GM18498 (cell line): ENCODE data around the gene LDB3.

Experiments used
- ATAC-seq: cut with Tn5 transposase; IDR thresholded peaks from one replicate; pipeline ENCODE4 v1.9.1; 2021; ENCODE audit warnings: mild to moderate bottlenecking, moderate library complexity; ENCODE audit not compliant: unreplicated experiment

LDB3 gene

GRCh38 chr10:86663576-86664339, 4.6 kb upstream of the LDB3 start:
- ATAC-seq, result no peak

DNA sequence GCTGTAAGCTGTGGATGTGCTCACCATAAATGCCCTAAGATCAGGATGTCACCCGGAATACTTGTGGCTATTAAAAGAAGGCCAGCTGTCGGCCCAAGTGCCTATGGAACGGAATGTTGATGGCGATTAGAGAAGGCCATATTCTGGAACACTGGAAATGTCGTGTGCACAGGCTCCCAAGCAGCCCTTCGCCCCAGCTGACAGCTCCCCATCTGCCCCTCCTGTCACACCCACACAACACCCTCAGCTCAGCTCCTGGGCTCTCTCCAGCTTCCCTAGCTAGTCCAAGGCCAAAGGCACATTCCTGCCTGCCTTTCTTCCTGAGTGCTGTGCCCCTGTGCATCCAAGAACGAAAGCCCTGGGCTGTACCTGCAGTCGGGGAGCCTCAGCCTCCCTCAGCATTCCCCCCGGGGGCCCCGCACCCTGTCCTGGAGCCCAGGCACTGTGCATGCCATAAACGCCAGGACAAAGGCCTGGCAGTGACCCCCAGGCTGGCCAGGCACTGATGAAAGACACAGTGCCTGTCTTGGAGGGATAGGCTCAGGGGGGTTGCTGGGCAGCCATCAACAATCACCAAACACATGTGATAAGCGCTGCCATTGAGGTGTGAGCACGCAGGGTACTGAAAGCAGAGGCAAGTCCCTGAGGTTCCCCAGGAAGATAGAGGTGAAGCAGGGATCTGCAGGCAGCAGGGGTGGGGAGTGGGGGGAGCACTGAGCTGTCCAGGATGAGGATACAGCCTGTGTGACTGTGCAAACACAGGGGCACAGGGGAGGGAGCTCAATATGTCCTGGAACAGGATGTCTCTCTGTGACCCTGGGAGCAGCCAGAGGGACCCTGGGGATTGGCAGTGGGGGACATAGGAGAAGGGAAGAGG, 3.7 kb upstream of the LDB3 start:
- no peak for ATAC-seq

GRCh38 chr10:86665218-86665607, 3.1 kb upstream of the LDB3 start:
- no peak for ATAC-seq

- no peak for ATAC-seq
Measured at GRCh38 chr10:86665868-86666267, 2.4 kb upstream of the LDB3 start.

GRCh38 chr10:86666538-86666937, 1.8 kb upstream of the LDB3 start:
- no peak for ATAC-seq

- no peak for ATAC-seq
Measured at GRCh38 chr10:86667421-86668181, 710 bp upstream of the LDB3 start.

DNA sequence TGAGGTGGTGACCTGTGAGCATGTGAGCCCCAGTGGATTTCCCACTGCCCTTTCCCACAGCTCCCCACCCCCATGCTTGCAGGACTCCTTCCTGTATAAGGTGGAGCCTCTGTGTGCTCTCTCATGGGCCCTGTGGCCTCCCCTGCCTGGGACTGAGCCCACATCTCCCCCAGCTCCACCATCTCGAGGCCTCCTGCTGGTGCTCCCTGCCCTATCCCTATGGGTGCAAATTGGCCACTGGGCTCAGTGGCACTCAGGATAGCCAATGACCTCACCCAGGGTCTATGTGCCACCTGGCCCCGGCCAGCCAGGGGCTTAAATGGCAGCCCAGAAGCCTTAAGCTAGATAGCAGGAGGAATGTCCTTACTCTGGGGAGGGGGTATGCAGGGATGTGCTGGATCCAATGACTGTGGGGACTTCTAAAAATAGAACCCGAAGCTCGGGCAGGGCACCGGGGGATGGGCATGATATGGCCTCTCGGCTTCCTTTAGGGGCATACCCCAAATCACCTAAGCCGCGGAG, 2.0 kb downstream of the LDB3 start:
- ATAC-seq, result no peak

DNA sequence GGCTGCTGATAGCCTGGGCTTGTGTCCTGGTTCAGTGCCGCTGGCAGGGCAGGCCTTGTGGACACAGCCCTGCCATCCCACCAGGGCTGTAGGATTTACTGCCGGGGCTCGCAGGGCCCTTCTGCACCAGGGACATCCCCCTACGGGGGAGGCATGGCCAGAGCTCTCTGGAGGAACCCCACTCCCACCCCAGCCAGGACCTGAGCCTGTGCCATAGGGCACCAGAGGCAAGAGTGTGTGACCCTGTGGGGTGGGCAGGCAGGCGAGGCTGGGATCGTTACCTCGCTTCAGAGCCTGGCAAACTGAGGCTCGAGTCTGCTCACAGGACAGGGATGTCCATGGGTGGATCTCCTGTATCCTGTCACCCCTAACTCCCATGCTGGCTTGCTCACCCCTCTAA, 2.6 kb downstream of the LDB3 start:
- no peak for ATAC-seq

GRCh38 chr10:86671419-86671818, 3.1 kb downstream of the LDB3 start:
- ATAC-seq, result no peak

DNA sequence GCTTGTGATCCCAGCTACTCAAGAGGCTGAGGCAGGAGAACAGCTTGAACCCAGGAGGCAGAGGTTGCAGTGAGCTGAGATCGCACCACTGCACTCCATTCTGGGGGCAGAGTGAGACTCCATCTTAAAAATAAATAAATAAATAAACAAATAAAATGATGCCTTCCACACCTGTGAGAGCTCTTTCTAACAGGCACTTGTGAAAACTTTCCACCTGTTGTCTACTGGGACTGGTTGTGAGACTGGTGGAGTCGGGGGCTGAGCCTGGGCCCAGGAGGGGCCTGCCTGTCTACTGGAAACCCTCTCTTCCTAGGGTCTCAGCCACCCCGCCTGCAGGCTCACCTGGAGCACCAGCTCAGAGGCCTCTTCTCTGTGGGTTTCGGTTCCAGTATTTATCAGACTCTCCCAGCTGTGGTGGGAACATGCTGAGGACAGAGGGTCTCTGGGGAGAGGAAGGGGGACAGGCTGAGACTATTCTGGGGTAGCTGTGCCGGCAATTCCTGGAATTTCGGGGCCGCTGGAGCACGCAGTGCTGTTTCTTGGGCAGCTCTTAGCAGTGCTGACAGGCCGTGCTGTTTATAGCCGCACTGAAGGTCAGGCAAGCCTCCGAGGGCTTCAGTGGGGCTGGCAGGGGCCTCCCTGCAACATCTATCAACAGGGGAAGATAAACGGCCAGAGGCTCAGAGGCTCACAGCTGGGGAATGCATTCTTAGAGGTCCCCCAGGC, 3.8 kb downstream of the LDB3 start:
- ATAC-seq, result no peak

- ATAC-seq, result no peak
Measured at GRCh38 chr10:86673216-86673826, 5.0 kb downstream of the LDB3 start.

DNA sequence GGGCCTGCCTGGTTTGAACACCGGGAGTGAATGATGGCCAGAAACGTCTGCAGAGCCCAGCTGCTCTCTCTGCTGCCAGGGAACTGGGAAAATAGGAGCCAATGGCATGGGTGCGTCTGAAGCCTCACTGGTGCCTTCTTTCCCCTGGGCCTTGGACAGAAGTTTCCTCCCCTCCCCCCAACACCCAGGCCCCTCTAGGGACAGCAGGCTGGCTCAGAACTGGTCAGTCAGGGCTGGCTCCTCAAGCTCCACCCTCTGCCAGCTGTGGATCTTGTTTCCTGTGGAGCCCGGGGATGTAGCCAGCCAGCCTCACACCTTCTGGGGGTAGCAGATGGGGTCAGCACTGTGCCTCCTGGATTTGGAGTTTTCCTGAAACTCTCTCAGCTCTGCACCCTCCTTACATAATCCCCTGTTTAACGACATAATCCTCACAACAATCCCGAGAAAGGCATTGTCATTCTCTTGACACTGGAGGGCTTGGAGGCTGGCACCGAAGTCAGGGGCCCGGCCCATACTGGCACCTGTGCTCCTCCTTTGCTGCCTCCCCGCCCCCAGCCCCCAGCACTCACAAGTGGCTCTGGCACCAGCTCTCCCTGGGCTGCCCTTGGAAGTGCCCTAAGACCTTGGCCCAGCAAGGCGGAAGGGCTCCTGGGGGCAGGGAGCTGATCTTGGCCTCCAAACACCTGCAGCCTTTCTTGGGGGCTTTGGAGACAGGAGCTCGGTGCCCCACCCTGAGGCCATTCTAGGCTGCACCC, 5.7 kb downstream of the LDB3 start:
- no peak for ATAC-seq

DNA sequence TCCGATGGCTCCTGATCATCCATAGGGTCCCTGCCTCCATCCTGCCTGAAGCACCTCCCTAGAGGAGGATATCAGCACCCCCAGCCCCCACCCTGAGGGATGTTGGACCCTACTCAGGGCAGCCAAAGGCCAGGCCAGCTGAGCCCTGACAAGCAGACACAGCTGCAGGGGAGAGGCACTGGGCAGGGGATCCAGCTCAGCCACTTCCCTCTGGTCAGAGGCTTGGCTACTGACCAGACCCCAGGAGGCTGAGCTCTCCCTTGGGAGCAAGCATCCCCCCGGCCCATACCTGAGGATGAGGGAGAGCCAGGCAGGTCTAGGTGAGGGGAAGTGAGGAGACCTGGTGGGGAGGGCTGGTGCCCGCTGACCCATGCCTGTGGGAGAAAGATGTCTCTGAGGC, 6.6 kb downstream of the LDB3 start:
- ATAC-seq, result no peak

DNA sequence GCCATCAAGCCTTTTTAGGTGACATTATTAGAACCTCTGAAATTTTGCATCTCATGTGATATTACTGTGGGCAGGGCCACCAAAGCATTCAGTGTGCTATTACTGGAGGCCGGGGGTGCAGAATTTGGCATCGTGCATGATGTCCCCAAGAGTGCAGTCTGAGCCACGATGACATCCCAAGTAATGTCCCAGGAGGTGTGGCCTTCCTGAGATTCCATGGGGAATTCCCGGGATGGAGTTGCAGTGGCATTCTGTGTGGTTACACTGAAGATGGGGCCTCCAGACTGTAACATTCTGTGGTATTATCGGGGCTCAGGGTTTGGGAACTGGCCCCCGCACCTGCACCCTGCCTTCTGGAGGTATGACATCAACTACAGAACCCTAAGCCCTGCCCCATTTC, 9.1 kb downstream of the LDB3 start:
- no peak for ATAC-seq

DNA sequence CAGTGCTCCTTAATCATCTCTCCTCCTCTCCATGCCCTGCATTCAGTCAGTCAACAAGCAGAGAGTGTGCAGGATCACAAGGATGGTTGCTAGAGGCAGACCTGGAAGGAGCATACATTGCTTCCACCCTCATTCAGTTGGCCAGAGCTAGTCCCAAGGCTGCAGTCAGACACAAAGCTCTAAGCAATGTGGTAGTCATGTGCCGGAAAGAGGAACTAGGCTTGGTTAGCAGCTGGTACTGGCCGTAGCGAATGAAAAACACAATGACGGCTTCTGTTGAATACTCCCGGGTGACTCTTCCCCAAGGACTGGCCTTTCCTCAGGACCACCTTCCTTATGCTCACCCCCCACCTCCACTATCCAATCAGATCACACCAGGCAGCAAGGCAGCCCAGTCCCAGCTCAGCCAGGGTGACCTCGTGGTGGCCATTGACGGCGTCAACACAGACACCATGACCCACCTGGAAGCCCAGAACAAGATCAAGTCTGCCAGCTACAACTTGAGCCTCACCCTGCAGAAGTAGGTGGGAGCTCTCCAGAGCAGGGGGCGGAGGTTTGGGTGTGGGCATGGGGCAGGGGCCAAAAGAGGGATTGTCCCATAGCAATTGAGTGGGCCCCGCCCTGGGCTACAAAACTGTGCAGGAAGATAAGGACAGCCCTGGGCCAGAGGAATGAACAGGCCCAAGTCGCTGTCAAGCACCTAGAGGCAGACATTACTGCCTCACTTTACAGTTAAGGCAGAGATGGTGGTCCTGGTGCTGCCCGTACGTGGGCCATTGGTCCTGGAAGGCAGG, 10.9 kb downstream of the LDB3 start:
- no peak for ATAC-seq

GRCh38 chr10:86681047-86681446, 12.7 kb downstream of the LDB3 start:
- ATAC-seq, result no peak

GRCh38 chr10:86681722-86682386, 13.5 kb downstream of the LDB3 start:
- no peak for ATAC-seq

- ATAC-seq, result no peak
Measured at GRCh38 chr10:86682675-86683074, 14.4 kb downstream of the LDB3 start.
